Nephron progenitor cell (in vitro differentiated cells): ENCODE measurements around the gene FGGY.

ENCODE experiments used
- DNase-seq: peaks from one replicate; pipeline ENCODE4 v3.0.0; 2021
- H3K27ac Mint-ChIP-seq: 2 replicates; pipeline ENCODE4 v1.8.0; 2021; ENCODE audit warnings: mild to moderate bottlenecking, moderate library complexity, mixed read lengths
- H3K27me3 Mint-ChIP-seq: 2 replicates; pipeline ENCODE4 v1.8.0; 2021; ENCODE audit warnings: mild to moderate bottlenecking, low read depth, mixed read lengths; ENCODE audit not compliant: poor library complexity
- H3K36me3 Mint-ChIP-seq: 2 replicates; pipeline ENCODE4 v1.8.0; 2021; ENCODE audit warnings: low read depth, mixed read lengths
- H3K4me1 Mint-ChIP-seq: 2 replicates; pipeline ENCODE4 v1.8.0; 2021; ENCODE audit warnings: mixed read lengths
- H3K4me3 Mint-ChIP-seq: 2 replicates; pipeline ENCODE4 v1.8.0; 2021; ENCODE audit warnings: mild to moderate bottlenecking, moderate library complexity, mixed read lengths
- H3K9me3 Mint-ChIP-seq: 2 replicates; pipeline ENCODE4 v1.8.0; 2021; ENCODE audit warnings: mild to moderate bottlenecking, moderate library complexity, mixed read lengths
- TF ChIP-seq, protein P1 (sequence below): fragments of 200-600 bp; sonication (generic); IDR thresholded peaks from 2 replicates; pipeline ENCODE4 v1.5.0; 2021; ENCODE audit warnings: antibody characterized with exemption

Gene FGGY

GRCh38 chr1:59686170-59686569 lies 389.3 kb downstream of the FGGY start:
- Mint-ChIP-seq H3K4me3 (no peak overlapping the region), H3K27me3 (peaks cover 9% of the 10 kb centered on the region), H3K9me3 (no peaks in the 10 kb centered on the region), H3K4me1 (peaks cover 63% of the 10 kb centered on the region), H3K36me3 (no peaks in the 10 kb centered on the region), H3K27ac (no peak overlapping the region)
- no peak for DNase-seq
- TF ChIP-seq, protein P1, sequence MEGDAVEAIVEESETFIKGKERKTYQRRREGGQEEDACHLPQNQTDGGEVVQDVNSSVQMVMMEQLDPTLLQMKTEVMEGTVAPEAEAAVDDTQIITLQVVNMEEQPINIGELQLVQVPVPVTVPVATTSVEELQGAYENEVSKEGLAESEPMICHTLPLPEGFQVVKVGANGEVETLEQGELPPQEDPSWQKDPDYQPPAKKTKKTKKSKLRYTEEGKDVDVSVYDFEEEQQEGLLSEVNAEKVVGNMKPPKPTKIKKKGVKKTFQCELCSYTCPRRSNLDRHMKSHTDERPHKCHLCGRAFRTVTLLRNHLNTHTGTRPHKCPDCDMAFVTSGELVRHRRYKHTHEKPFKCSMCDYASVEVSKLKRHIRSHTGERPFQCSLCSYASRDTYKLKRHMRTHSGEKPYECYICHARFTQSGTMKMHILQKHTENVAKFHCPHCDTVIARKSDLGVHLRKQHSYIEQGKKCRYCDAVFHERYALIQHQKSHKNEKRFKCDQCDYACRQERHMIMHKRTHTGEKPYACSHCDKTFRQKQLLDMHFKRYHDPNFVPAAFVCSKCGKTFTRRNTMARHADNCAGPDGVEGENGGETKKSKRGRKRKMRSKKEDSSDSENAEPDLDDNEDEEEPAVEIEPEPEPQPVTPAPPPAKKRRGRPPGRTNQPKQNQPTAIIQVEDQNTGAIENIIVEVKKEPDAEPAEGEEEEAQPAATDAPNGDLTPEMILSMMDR: no peak

DNA sequence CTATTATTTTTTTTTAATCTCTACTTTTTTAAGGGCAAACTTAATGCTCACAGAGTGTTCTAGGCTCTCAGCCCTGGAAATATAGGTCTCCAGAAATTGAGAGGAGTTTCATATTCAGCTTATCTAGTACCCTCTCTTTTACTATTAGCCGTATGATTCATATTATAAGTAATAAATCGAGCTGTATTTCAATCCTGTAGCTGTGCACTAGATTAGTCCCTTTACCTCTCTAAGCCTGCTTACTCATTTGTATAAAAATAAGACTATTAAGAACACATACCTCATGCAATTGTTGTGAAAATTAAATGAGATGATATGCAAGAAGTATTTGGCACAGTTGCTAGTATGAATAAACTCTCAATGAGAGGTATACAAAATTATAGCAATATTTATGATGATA lies 389.7 kb downstream of the FGGY start:
- Mint-ChIP-seq H3K4me1 (peaks cover 63% of the 10 kb centered on the region), H3K36me3 (no peaks in the 10 kb centered on the region), H3K27ac (no peak overlapping the region), H3K9me3 (no peaks in the 10 kb centered on the region), H3K4me3 (no peak overlapping the region), H3K27me3 (peaks cover 9% of the 10 kb centered on the region)
- no peak for DNase-seq
- TF ChIP-seq, protein P1: no peak

DNA sequence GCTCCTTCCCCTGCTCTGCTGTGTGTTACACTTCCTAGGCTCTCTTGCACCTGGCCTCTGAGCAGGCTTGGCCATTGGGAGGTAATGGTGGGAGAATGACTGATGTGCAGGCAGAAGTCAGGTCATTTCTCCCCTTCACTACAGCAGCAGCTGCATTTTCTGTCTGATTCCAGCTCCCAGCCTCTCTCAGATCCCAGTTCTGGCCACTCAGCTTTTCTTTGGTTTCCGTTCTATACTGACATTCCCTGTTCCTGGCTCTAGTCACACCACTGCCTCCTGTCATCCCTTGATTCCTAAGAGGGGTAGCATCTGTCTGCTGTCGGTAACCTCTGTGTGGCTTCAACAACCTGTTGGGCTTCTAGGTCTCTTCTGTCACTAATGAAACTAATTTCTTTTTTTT lies 390.2 kb downstream of the FGGY start:
- H3K4me1 Mint-ChIP-seq: peaks cover 63% of the 10 kb centered on the region
- TF ChIP-seq, protein P1: no peak
- peaks cover 12% of the 10 kb centered on the region for H3K27me3 Mint-ChIP-seq
- DNase-seq: no peak
- H3K9me3 Mint-ChIP-seq: no peaks in the 10 kb centered on the region
- no peaks in the 10 kb centered on the region for H3K36me3 Mint-ChIP-seq
- no peak overlapping the region for H3K4me3 Mint-ChIP-seq
- H3K27ac Mint-ChIP-seq: peak overlapping the region; percentile 91

GRCh38 chr1:59688976-59689375 lies 392.1 kb downstream of the FGGY start:
- no peak for DNase-seq
- Mint-ChIP-seq H3K27me3 (peaks cover 12% of the 10 kb centered on the region), H3K4me3 (no peak overlapping the region), H3K9me3 (peaks cover 4% of the 10 kb centered on the region), H3K27ac (peak overlapping the region; percentile 41), H3K36me3 (peaks cover 6% of the 10 kb centered on the region), H3K4me1 (peaks cover 71% of the 10 kb centered on the region)
- TF ChIP-seq, protein P1: no peak

DNA sequence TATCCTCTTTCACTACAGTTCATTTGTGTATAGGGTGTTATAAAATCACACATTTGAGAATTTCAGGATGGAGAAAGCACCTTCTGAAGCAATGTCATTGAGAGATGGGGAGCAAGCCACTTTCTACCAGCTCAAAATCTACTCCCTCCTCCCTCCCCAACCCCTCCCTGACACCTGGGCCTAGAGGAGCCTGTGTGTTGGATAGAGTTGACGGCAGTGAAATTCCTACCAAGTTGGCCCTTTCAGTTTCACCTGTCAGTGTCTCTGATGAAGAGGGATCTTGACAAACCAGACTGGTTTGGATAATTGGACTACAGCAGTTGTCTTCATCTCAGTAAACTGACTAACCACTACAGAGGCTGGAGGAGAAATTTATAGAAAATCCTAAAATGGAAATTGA lies 392.8 kb downstream of the FGGY start:
- H3K4me1 Mint-ChIP-seq: peaks cover 71% of the 10 kb centered on the region
- H3K4me3 Mint-ChIP-seq: no peak overlapping the region
- no peak for DNase-seq
- peaks cover 8% of the 10 kb centered on the region for H3K36me3 Mint-ChIP-seq
- TF ChIP-seq, protein P1: no peak
- peaks cover 8% of the 10 kb centered on the region for H3K27me3 Mint-ChIP-seq
- peaks cover 6% of the 10 kb centered on the region for H3K9me3 Mint-ChIP-seq
- H3K27ac Mint-ChIP-seq: no peak overlapping the region

DNA sequence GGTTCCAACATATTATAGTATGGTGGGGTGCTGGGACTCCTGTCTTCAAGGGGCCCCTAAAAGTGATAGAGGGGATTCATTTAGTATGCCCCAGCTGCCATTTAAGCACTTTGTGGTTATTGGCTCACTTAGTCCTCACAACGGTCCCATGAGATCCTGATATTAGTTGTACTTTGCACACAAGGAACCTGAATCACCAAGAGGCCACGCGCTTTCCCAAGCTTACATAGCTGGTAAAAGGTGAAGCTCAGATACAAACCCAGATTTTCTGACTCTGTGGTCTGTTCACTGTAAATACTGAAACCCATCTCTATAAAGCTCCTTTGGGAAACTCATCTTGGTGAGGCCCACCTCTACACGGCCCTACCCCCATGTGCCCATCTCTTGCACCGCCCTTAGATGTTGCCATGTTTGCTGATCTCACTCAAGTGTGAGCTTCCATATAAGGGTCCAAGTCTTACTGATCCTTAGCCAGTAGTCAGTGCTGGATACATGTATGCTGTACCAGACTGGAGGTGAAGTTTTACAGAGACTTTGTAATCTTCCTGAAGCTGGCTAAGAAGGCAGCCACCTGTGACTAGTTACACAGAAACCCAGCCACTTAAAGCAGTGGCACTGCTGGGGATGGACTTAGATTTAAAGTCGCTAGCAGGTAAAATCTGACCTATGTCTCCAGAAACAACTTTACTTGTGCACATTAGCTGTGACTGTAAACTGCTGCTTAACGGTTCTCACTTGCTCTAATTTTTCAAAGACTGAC lies 393.5 kb downstream of the FGGY start:
- Mint-ChIP-seq H3K27me3 (peaks cover 6% of the 10 kb centered on the region), H3K9me3 (peaks cover 9% of the 10 kb centered on the region), H3K27ac (no peak overlapping the region), H3K36me3 (peaks cover 10% of the 10 kb centered on the region), H3K4me1 (peaks cover 66% of the 10 kb centered on the region), H3K4me3 (no peak overlapping the region)
- TF ChIP-seq, protein P1: no peak
- DNase-seq: no peak
